Panc1 (cell line): Measurements from ENCODE around the gene SLC25A14. TPM values are rescaled to one million over a fixed set of nuclear protein-coding genes. Genes with fewer than 3 reads are reported as not detected.
"Not testable (repeated sequence)": the region's sequence is repeated elsewhere in the genome, so short reads cannot be mapped to it uniquely, and the experiment has no call there.

Experiments
- ATAC-seq: fragments of 200-7000 bp; cut with Tn5 transposase; 2 replicates; pipeline ENCODE4 v1.9.1; 2020; ENCODE audit warnings: mild to moderate bottlenecking, moderate library complexity
- BruUV-seq: library from RNA; stranded (reverse); fragments of 400-500 nt; replicated peaks from 2 replicates; lab custom pipeline; 2021; lab: Mats Ljungman, UMichigan
- CTCF ChIA-PET: fragments of 300-600 bp; sonication (Branson Sonifier 250); formaldehyde crosslinking; loops from one replicate; lab custom pipeline; 2022; ENCODE audit warnings: antibody characterized with exemption; lab: Charles Lee
- POLR2A ChIA-PET: fragments of 300-600 bp; sonication (Branson Sonifier 250); formaldehyde crosslinking; loops from one replicate; lab custom pipeline; 2022; ENCODE audit warnings: antibody characterized with exemption; lab: Charles Lee
- DNase-seq: peaks from one replicate; pipeline ENCODE4 v3.0.0-alpha.2; 2010; ENCODE audit warnings: low read depth, low spot score
- H3K27ac ChIP-seq: 2 replicates; pipeline ENCODE4 v1.5.1; 2011; ENCODE audit warnings: mild to moderate bottlenecking, low read length, inconsistent platforms
- H3K27me3 ChIP-seq: fragments of 200-500 bp; sonication (Bioruptor generic); 2 replicates; pipeline ENCODE4 v1.6.0; 2014; ENCODE audit warnings: low read length, inconsistent platforms; ENCODE audit not compliant: control insufficient read depth, insufficient read depth
- H3K36me3 ChIP-seq: fragments of 200-500 bp; sonication (Bioruptor generic); 2 replicates; pipeline ENCODE4 v1.5.1; 2014; ENCODE audit warnings: inconsistent platforms, mild to moderate bottlenecking, low read length, moderate library complexity; ENCODE audit not compliant: control insufficient read depth, insufficient read depth
- H3K4me1 ChIP-seq: 2 replicates; pipeline ENCODE4 v1.5.1; 2011; ENCODE audit warnings: inconsistent platforms, mild to moderate bottlenecking, low read length, moderate library complexity; ENCODE audit not compliant: control insufficient read depth, insufficient read depth
- H3K4me3 ChIP-seq, 2 experiments: 2 replicates each; pipeline ENCODE4 v1.5.1; 2011 to 2012; ENCODE audit warnings: low read depth in 2 of 2, low read length in 2 of 2, mild to moderate bottlenecking in 2 of 2, inconsistent platforms in 1 of 2, moderate library complexity in 1 of 2
- H3K9me3 ChIP-seq: fragments of 200-500 bp; sonication (Bioruptor generic); 2 replicates; pipeline ENCODE4 v1.5.1; 2014; ENCODE audit warnings: low read depth, mild to moderate bottlenecking, inconsistent platforms, low read length, moderate library complexity; ENCODE audit not compliant: control insufficient read depth, insufficient read depth
- CTCF ChIP-seq: fragments of 450-650 bp; IDR thresholded peaks from 2 replicates; pipeline ENCODE4 v1.5.1; 2017; ENCODE audit warnings: mild to moderate bottlenecking
- POLR2AphosphoS5 ChIP-seq: IDR thresholded peaks from 2 replicates; pipeline ENCODE4 v1.6.1; 2012; ENCODE audit warnings: mild to moderate bottlenecking, low read depth, low read length, moderate library complexity
- REST ChIP-seq, 2 experiments: IDR thresholded peaks; 2 replicates each; pipeline ENCODE4 v1.6.1; 2011 to 2012; ENCODE audit warnings: low read depth in 2 of 2, control low read depth in 1 of 2, low read length in 1 of 2, mild to moderate bottlenecking in 1 of 2, moderate library complexity in 1 of 2; ENCODE audit not compliant: insufficient read depth in 1 of 2
- SIN3A ChIP-seq: IDR thresholded peaks from 2 replicates; pipeline ENCODE4 v1.6.1; 2012; ENCODE audit warnings: low read depth, mild to moderate bottlenecking, low read length, moderate library complexity, borderline replicate concordance; ENCODE audit not compliant: insufficient read depth
- TCF7L2 ChIP-seq: IDR thresholded peaks from 2 replicates; pipeline ENCODE4 v1.6.1; 2011; ENCODE audit warnings: mild to moderate bottlenecking, low read depth, low read length, inconsistent platforms
- in situ Hi-C: cut with HindIII; loops from 2 replicates; pipeline ENCODE4 v1.10.0; 2016; ENCODE audit warnings: low sequenced_read_pairs, low pct_unique_long_range_greater_than_20kb
- intact Hi-C: fragments of 100-400 bp; cut with micrococcal nuclease; formaldehyde crosslinking; loops from one replicate; pipeline ENCODE4 v1.10.0; 2022; ENCODE audit not compliant: unreplicated experiment
- total RNA-seq: library from RNA; stranded (reverse); gene quantifications from one replicate; pipeline ENCODE4 v1.2.1, GENCODE V29; 2021; ENCODE audit not compliant: unreplicated experiment

The SLC25A14 gene
- total RNA-seq, 1 experiment from 2014 or later = 25.0 TPM

- CTCF ChIA-PET = interaction anchor here (0.6 to 0.7 kb wide), 3 partner anchors 27 to 586 kb away, joined by 3 to 4 read pairs (median 3); no protein-coding TSS in a partner anchor
- intact Hi-C loops (loop anchor here (5.0 kb wide), 1 partner anchor 587 kb away; no protein-coding TSS in a partner anchor), in situ Hi-C loops (no loop called here)
- Histone ChIP-seq H3K27me3 (peaks cover 3% of the 10 kb centered on the region), H3K4me3 (no peak overlapping the region), H3K36me3 (no peaks in the 10 kb centered on the region), H3K27ac (no peak overlapping the region), H3K9me3 (no peaks in the 10 kb centered on the region), H3K4me1 (peaks cover 3% of the 10 kb centered on the region; the same call in 1 of the 2 replicates)
- no TSS peak for BruUV-seq
- ATAC-seq (peak; percentile 98), DNase-seq (peak; percentile 47)
- TF ChIP-seq CTCF = peak; percentile 91
- no peak for TF ChIP-seq TCF7L2
- POLR2A ChIA-PET = no interaction called here
Measured at GRCh38 chrX:130330706-130331105, 9.0 kb upstream of the SLC25A14 start.

GRCh38 chrX:130336531-130336930 is 3.2 kb upstream of the SLC25A14 start:
- Histone ChIP-seq H3K27me3 (no peaks in the 10 kb centered on the region), H3K9me3 (no peaks in the 10 kb centered on the region), H3K27ac (no peak overlapping the region), H3K4me3 (no peak overlapping the region), H3K4me1 (peaks cover 6% of the 10 kb centered on the region; the same call in 1 of the 2 replicates), H3K36me3 (no peaks in the 10 kb centered on the region)
- ChIA-PET CTCF (no interaction called here), POLR2A (no interaction called here)
- DNase-seq (no peak), ATAC-seq (no peak)
- in situ Hi-C loops = no loop called here
- intact Hi-C loops = no loop called here
- TF ChIP-seq SIN3A (no peak), POLR2AphosphoS5 (no peak), REST (IDR thresholded peaks at IDR 0.05; ENCODE audit: insufficient read depth in 1 of 2, low read depth in 2 of 2, low read length in 1 of 2) (no peak), CTCF (no peak), TCF7L2 (no peak)
- BruUV-seq = no TSS peak

GRCh38 chrX:130338869-130339268 is 850 bp upstream of the SLC25A14 start:
- BruUV-seq, DNase-seq, in situ Hi-C loops, intact Hi-C loops, CTCF ChIA-PET, H3K27me3 ChIP-seq, H3K4me1 ChIP-seq, H3K9me3 ChIP-seq, H3K36me3 ChIP-seq: not testable (repeated sequence)
- POLR2A ChIA-PET = interaction anchor here (0.6 to 0.7 kb wide), 2 partner anchors 10 to 76 kb away, joined by 3 read pairs; no protein-coding TSS in a partner anchor
- peak; percentile 5; the same call in 1 of the 2 replicates for ATAC-seq
- Histone ChIP-seq H3K27ac (peak overlapping the region; percentile 82), H3K4me3 (peak overlapping the region; percentile 86 to 96)
